GM13976 (cell line): ENCODE measurements around the gene RBP2.

Experiments
- DNase-seq: peaks from one replicate; pipeline ENCODE4 v3.0.0; 2012; ENCODE audit warnings: low spot score
- CTCF ChIP-seq: IDR thresholded peaks from 2 replicates; pipeline ENCODE4 v1.5.1; 2012; ENCODE audit warnings: borderline replicate concordance, mild to moderate bottlenecking; ENCODE audit not compliant: insufficient read depth; ENCODE audit errors: extremely low read depth, missing control alignments, control extremely low read depth
- in situ Hi-C: fragments of 300-500 bp; cut with MboI; formaldehyde crosslinking; loops from one replicate; pipeline ENCODE4 v1.12.0; 2022; ENCODE audit warnings: low sequenced_read_pairs, mixed read lengths, inconsistent platforms; ENCODE audit not compliant: unreplicated experiment

The RBP2 gene

GRCh38 chr3:139476348-139476747 is at the start of gene RBP2:
Gene RBP2, minus strand, starts transcription at chr3:139476516. Its CDS starts 57 bp downstream, at chr3:139476459.
- TF ChIP-seq CTCF = no peak
- in situ Hi-C loops = no loop called here
- no peak for DNase-seq

GRCh38 chr3:139524841-139525636 is 48.7 kb upstream of the RBP2 start:
- in situ Hi-C loops = no loop called here
- DNase-seq = no peak
- TF ChIP-seq CTCF = no peak

- TF ChIP-seq CTCF = no peak
- no peak for DNase-seq
- in situ Hi-C loops = no loop called here
Measured at GRCh38 chr3:139523718-139524117, 47.4 kb upstream of the RBP2 start.

GRCh38 chr3:139523166-139523565 is 46.9 kb upstream of the RBP2 start:
- no peak for TF ChIP-seq CTCF
- in situ Hi-C loops = no loop called here
- no peak for DNase-seq

DNA sequence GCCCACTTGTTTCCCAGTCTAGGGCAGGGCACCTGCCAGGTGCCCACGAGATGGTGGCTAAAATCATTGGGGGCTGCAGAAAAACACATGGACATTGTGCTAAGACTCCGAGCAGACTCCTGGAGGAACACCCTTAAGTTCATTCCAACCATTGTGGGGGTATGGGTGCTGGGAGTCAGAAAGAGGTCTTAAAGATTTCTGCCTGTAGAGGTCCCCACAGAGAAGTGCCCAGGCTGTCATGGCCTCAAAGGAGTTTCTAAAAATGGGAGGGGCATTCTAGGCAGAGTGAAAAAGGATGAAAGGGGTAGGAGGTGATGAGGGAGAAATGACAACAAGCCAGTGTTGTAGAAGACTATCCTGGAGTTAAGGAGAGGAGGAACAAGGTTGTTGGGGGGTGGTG is 46.1 kb upstream of the RBP2 start:
- TF ChIP-seq CTCF = no peak
- in situ Hi-C loops = no loop called here
- no peak for DNase-seq

DNA sequence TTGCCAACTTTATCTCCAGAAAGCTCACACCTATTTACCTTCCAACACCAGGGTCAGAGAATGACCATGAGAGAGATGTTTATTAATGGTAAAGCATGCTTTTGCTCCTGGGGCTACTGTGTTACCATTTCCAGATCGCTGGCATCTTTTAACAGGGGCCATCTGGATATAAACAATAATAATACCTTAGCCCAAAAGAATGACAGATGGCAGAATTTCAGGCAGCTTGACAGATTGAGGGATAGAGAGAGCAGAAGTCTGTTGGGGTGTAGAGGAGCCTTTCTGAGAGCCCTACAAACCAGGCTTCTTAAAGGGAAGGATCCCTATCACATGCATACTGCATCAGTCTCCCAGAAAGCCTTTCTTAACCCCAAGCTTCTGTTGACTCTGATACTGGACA is 45.5 kb upstream of the RBP2 start:
- TF ChIP-seq CTCF = no peak
- in situ Hi-C loops = no loop called here
- DNase-seq = no peak
